Measurements from ENCODE around the gene UBN2. TPM values are rescaled to one million over a fixed set of nuclear protein-coding genes. Genes with fewer than 3 reads are reported as not detected.

The UBN2 gene
- total RNA-seq, 1 experiment from 2014 or later: 14.8 TPM

DNA sequence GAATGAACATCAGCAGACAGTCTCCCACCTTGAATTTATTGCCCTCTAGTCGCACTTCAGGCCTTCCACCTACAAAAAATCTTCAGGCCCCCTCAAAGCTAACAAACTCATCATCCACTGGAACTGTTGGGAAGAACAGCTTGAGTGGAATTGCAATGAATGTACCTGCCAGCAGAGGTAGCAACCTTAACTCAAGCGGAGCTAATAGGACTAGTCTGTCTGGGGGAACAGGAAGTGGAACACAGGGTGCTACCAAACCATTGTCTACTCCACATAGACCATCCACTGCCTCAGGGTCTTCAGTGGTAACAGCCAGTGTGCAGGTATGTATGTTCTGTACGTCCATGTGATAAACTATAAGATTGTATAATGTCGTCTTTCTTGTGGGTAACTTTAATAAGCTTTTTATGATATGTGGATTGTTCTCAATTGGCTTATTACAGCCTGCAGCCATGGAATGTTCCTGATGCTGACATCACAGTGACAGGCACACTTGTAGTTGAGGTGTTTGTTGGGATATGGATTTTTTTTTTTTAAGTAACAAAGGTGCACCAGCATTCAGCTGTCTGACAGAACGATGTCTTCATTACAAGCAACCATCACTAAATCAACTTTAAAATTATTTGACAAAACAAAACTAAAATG is 53.3 kb downstream of the UBN2 start:
- ChIA-PET RAD21 (ENCODE audit: low non-redundant PET in 1 of 2, low total read pairs in 2 of 2, uncharacterized antibody in 2 of 2, unreplicated experiment in 2 of 2) (no interaction called here), POLR2A (no interaction called here), CTCF (no interaction called here)
- Histone ChIP-seq H3K79me2 (ENCODE audit: insufficient read depth, low read length) (no peaks in the 10 kb centered on the region), H2AFZ (ENCODE audit: low read depth, low read length, poor library complexity, severe bottlenecking) (no peak overlapping the region), H3K9me3 (ENCODE audit: control insufficient read depth in 1 of 2, insufficient read depth in 1 of 2, low read depth in 1 of 2, low read length in 2 of 2) (no peaks in the 10 kb centered on the region), H3K9ac (ENCODE audit: low read length) (no peak overlapping the region), H3K27me3 (ENCODE audit: insufficient read depth, low read length) (no peaks in the 10 kb centered on the region), H3K4me1 (ENCODE audit: control insufficient read depth in 1 of 2, insufficient read depth in 2 of 2, low read length in 2 of 2) (no peaks in the 10 kb centered on the region), H3K27ac (ENCODE audit: low read depth, low read length) (no peak overlapping the region), H4K20me1 (ENCODE audit: insufficient read depth) (no peaks in the 10 kb centered on the region), H3K4me3 (replicated peaks in 1 of 2; ENCODE audit: low read depth in 1 of 2, low read length in 2 of 2) (no peak overlapping the region), H3K36me3 (ENCODE audit: control insufficient read depth in 1 of 2, insufficient read depth in 2 of 2, low read length in 2 of 2) (peaks cover 7 to 9% of the 10 kb centered on the region in 2 experiments; a peak in 3 of 4 replicates), H3K9me2 (ENCODE audit: insufficient read depth) (no peaks in the 10 kb centered on the region), H3K4me2 (ENCODE audit: low read length) (no peak overlapping the region)
- intact Hi-C loops (cut with micrococcal nuclease): no loop called here
- ATAC-seq (peak; percentile 58; the same call in 1 of the 2 replicates), DNase-seq (ENCODE audit: low read depth, low spot score) (no peak)
- TF ChIP-seq YY1 (IDR thresholded peaks at IDR 0.05; ENCODE audit: extremely low read depth, insufficient replicate concordance, low read depth, low read length) (no peak), CTCF (IDR thresholded peaks at IDR 0.05 in 2 of 3, conservative IDR thresholded peaks at IDR 0.05 in 1 of 3; ENCODE audit: borderline replicate concordance in 1 of 3, insufficient read depth in 1 of 3, low read depth in 2 of 3, low read length in 2 of 3) (0 out of 6 replicates have a peak, but pooled peaks of 2 of the 3 experiments have one; percentile 3 to 13), FOSL1 (IDR thresholded peaks at IDR 0.05; ENCODE audit: low read depth) (no peak), ATF3 (IDR thresholded peaks at IDR 0.05) (no peak), EGR1 (IDR thresholded peaks at IDR 0.05; ENCODE audit: low read depth) (no peak)
- TF ChIP-seq, protein P1, sequence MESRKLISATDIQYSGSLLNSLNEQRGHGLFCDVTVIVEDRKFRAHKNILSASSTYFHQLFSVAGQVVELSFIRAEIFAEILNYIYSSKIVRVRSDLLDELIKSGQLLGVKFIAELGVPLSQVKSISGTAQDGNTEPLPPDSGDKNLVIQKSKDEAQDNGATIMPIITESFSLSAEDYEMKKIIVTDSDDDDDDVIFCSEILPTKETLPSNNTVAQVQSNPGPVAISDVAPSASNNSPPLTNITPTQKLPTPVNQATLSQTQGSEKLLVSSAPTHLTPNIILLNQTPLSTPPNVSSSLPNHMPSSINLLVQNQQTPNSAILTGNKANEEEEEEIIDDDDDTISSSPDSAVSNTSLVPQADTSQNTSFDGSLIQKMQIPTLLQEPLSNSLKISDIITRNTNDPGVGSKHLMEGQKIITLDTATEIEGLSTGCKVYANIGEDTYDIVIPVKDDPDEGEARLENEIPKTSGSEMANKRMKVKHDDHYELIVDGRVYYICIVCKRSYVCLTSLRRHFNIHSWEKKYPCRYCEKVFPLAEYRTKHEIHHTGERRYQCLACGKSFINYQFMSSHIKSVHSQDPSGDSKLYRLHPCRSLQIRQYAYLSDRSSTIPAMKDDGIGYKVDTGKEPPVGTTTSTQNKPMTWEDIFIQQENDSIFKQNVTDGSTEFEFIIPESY (IDR thresholded peaks at IDR 0.05; ENCODE audit: extremely low read depth, insufficient replicate concordance, low read length): no peak
- no TSS peak for BruUV-seq (replicated peaks)
